Central memory CD8-positive, alpha-beta T cell (primary cell): Measurements from ENCODE around the gene LATS2.
A peak's percentile ranks its signal among the peaks of the same experiment; 100 is the strongest.

Experiments used
- ATAC-seq: fragments of 150-1000 bp; cut with Tn5 transposase; replicated peaks from 2 replicates; pipeline ENCODE4 v1.10.0; 2022; ENCODE audit warnings: mild to moderate bottlenecking, moderate FRiP score, moderate number of reproducible peaks; ENCODE audit not compliant: poor library complexity, severe bottlenecking; ENCODE audit errors: extremely low read depth
- DNase-seq, 2 donors: peaks; one replicate each; pipeline ENCODE4 v3.0.0; 2021; ENCODE audit warnings: low spot score in 2 of 2
- H3K27ac Mint-ChIP-seq: one replicate; pipeline ENCODE4 v1.8.0; 2022; ENCODE audit warnings: low read depth, mild to moderate bottlenecking, moderate library complexity, mixed read lengths
- H3K27me3 Mint-ChIP-seq: one replicate; pipeline ENCODE4 v1.8.0; 2022; ENCODE audit warnings: mixed read lengths
- H3K36me3 Mint-ChIP-seq: one replicate; pipeline ENCODE4 v1.8.0; 2022; ENCODE audit warnings: mild to moderate bottlenecking, moderate library complexity, mixed read lengths; ENCODE audit not compliant: insufficient read depth
- H3K4me1 Mint-ChIP-seq: one replicate; pipeline ENCODE4 v1.8.0; 2022; ENCODE audit warnings: mixed read lengths
- H3K4me3 Mint-ChIP-seq: one replicate; pipeline ENCODE4 v1.8.0; 2022; ENCODE audit warnings: mild to moderate bottlenecking, moderate library complexity, mixed read lengths
- H3K9me3 Mint-ChIP-seq: one replicate; pipeline ENCODE4 v1.8.0; 2022; ENCODE audit warnings: mixed read lengths

Gene LATS2

DNA sequence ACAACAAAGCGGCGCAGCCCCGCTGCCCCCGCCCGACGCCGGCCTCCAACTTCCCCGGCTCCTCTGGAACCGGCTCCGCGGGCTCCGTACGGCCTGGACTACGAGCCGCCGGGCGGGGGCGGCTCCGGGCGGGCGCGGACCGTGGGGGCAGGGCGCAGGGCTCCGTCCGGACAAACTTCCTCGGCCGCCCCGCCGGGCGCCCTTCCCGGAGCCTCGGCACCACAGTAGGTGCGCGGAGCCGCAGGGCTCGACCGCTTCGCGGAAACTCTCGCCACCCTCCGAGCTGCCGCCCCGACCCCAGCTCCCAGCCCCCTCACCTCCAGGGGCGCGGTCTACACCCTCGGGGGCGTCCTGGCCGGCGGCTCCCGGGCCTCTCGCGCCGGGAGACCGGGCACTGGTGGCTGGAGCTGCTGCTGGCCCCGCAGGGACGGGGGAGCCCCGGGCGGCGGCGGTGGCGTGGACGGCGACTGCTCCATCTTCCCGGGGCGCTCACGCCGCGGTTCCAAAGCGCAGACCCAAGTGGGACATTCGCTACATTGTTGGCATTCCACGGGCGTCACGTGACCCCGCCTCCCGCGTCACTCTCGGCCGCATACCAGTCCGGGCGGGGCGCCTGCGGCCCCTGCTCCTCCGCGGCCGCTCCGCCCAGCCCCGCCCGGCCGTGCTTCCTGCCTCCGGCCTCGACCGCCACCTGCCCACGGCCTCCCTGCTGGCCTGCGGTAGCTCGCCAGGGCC, at the start of gene LATS2:
TSS of gene LATS2 (minus strand) at position 558 of the 735 bp plus-strand sequence. CDS start 15,560 bp downstream, outside the sequence.
- Mint-ChIP-seq H3K4me1 (peaks cover 6% of the 10 kb centered on the region), H3K9me3 (no peaks in the 10 kb centered on the region), H3K36me3 (peaks cover 6% of the 10 kb centered on the region), H3K27me3 (peaks cover 25% of the 10 kb centered on the region), H3K4me3 (peak within 1 kb of the TSS; percentile 81), H3K27ac (peak within 1 kb of the TSS; percentile 64)
- ATAC-seq (peak; percentile 71), DNase-seq (peak; percentile 33 to 43)

DNA sequence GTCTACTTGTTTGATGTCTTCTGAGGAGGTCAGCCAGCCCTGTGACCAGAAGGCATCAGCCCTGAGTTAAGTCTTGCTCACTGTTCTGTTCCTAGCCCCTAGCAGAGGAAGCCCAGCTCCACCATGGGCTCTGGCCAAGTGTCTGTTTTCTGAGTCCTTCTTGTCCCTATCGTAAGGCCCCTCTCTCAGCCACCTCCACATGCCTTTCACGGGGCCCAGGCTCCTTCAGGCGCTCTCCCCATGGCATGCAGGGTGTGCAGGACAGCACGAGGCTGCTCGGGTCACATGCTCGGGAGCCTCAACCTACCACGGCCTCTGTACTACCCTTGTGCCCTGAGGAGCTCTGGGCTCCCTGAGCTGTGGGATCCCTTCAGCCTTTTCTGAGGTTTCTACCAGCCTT, 47.8 kb upstream of the LATS2 start:
- Mint-ChIP-seq H3K27ac (no peak overlapping the region), H3K4me1 (no peaks in the 10 kb centered on the region), H3K4me3 (no peak overlapping the region), H3K9me3 (no peaks in the 10 kb centered on the region), H3K27me3 (no peaks in the 10 kb centered on the region), H3K36me3 (no peaks in the 10 kb centered on the region)
- DNase-seq (no peak), ATAC-seq (no peak)

DNA sequence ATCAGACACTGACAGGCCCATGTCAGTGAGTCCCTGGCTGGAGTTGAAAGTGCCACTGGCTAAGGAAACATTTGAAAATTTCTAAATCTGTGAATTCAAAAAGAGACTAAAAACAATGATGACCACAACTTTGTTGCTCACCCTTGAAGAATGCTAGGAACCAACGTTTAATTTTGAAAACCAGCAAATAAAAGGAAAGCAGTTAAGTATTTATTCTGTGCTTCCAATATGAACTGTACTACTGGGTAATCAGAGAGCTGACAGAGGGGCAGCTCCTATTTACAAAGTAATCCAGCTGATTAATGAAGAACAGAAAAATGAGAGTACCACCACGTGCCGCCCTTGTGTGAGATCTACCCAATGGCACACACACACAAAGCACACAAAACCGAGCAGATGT, 44.7 kb upstream of the LATS2 start:
- Mint-ChIP-seq H3K4me1 (no peaks in the 10 kb centered on the region), H3K27me3 (peaks cover 8% of the 10 kb centered on the region), H3K36me3 (no peaks in the 10 kb centered on the region), H3K27ac (no peak overlapping the region), H3K9me3 (no peaks in the 10 kb centered on the region), H3K4me3 (no peak overlapping the region)
- no peak for ATAC-seq
- no peak for DNase-seq

DNA sequence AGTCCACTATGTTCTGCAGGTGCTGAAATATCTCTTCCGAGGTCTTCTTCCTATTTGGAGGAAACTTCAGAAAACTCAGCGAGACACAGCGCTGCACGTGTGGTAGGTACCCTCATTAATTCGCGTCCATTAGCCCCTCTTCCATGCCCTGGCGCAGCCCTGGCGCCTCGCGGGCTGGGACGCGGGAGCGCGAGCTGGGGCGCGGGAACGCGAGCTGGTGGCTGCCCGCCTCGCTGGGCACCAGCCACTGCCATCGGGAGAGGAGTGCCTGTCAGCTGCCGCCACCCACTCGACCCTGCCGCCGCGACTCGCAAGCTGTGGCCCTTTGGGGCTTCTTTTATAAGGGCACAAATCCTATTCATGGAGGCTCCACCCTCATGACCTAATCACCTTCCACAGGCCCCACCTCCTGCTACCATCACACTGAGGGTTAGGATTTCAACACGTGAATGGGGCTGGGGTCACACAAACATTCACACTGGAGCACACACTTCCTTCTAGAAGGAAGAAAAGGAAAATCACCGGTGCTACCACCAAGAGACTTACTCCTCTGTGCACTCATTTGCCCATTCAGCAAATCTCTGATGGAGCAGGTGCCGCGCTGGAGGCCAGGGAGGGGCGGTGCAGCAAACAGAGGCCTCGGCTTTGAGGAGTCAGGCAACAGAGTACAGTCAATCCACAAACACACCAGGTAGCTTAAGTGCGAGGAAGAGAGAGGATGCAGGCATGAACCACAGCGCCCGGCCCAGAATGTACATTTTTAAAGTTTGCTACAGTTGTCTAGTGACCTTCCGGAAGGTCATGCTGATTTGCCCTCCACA, 43.0 kb upstream of the LATS2 start:
- Mint-ChIP-seq H3K4me3 (no peak overlapping the region), H3K27ac (no peak overlapping the region), H3K36me3 (no peaks in the 10 kb centered on the region), H3K4me1 (no peaks in the 10 kb centered on the region), H3K9me3 (no peaks in the 10 kb centered on the region), H3K27me3 (peaks cover 8% of the 10 kb centered on the region)
- no peak for ATAC-seq
- no peak for DNase-seq

DNA sequence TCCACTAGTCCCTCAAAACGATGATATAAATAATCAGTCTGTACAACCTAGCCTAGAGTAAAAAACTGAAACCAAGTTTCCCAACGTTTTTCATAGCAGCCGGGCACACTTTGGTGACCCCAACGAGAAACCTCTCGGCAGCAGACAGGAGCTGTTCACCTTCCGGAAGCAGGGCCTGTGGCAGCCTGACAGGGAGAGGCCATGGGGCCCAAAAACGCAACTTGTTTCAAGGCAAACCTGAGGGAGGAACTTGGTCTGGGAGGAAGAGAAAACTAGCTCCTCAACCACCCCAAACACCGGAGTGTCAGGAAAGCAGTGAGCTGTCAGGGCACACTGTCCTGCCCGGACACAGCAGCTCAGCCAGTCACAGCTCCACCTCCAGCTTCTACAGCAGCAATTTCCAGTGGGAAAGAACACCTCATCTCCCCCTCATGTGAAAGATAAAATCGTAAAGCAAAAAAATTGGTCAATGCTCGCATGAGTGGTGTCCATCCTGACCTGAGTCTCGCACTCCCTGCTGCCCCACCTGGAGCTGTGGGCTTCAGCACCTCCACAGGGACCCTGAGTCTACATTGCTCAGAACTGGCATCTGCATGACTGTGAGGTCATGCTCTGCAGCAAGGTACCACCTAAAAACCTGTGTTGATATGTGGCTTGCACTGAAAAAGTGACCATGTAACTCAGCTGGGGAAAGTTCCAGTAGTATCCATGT, 40.6 kb upstream of the LATS2 start:
- ATAC-seq (no peak), DNase-seq (no peak)
- H3K4me3 Mint-ChIP-seq: no peak overlapping the region
- peaks cover 8% of the 10 kb centered on the region for H3K27me3 Mint-ChIP-seq
- no peaks in the 10 kb centered on the region for H3K9me3 Mint-ChIP-seq
- H3K27ac Mint-ChIP-seq: no peak overlapping the region
- H3K4me1 Mint-ChIP-seq: no peaks in the 10 kb centered on the region
- H3K36me3 Mint-ChIP-seq: no peaks in the 10 kb centered on the region

DNA sequence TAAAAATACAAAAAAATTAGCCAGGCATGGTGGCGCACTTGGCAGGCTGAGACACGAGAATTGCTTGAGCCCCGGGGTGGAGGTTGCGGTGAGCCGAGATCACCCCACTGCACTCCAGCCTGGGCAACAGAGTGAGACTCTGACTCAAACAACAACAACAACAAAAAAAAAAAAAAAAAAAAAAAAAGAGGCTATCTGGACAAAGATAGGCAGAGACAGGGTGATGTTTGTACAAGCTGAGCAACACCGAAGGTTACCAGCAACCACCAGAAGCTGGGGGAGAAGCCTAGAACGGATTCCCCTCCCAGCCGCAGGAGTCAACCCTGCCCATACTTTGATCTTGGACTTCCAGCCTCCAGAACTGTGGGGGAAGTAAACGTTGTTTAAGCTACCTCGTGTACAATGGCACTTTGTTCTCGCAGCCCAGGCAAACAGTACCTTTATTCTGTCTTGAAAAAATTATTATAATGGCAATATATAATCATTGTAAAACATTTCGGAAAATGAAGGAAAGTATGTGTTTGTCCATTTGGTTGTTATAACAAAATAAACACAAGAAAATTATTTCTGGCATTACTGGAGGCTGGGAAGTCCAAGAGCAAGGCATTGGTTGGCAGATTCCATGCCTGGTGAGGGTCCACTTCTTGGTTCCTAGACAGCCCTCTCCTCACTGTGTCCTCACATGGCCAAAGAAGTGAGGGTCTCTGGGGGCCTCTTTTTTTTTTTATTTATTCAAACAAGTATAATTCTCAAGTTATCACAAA, 39.8 kb upstream of the LATS2 start:
- Mint-ChIP-seq H3K9me3 (no peaks in the 10 kb centered on the region), H3K27ac (no peak overlapping the region), H3K4me1 (no peaks in the 10 kb centered on the region), H3K4me3 (no peak overlapping the region), H3K27me3 (peaks cover 8% of the 10 kb centered on the region), H3K36me3 (no peaks in the 10 kb centered on the region)
- no peak for DNase-seq
- ATAC-seq: no peak

DNA sequence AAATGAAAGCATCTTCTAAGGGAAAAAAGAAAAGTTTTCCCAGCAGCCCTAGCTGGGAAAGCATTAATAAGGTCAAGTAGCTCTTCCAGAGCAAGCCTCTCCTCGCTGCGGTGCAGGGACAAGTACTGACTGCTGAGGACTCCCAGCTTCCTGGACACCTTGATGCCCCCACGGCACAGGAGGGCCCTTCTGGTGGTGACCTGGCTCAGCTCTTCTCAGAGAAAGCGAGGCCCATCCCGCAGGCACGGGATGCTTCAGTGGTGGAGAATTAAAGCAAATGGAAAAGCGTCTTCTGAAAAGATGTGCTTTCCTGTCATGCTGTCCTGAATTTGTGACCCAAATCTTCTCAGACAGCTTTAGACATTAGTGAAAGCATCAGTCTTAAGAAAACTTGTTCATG, 38.8 kb upstream of the LATS2 start:
- no peak for ATAC-seq

DNA sequence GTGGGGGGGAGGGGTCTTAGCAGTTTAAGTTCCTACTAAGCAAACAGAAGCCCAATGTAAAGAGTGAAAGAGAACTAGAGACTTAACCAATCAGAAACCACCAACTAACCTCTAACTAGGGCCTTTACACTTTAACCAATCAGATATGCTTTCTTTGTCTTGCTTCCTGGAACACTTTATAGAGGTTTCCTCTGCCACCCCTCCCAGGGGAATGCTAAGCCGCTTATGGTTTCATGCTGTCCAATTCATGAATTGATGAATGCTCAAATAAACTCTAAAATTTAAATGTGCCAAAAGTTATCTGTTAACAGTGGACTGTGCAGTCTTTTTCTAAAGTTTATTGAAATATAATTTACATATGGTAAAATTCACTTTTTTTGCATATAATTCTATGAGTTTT, 33.9 kb upstream of the LATS2 start:
- no peaks in the 10 kb centered on the region for H3K4me1 Mint-ChIP-seq
- no peak for DNase-seq
- no peak for ATAC-seq
- H3K9me3 Mint-ChIP-seq: no peaks in the 10 kb centered on the region
- H3K27ac Mint-ChIP-seq: no peak overlapping the region
- H3K27me3 Mint-ChIP-seq: no peaks in the 10 kb centered on the region
- H3K4me3 Mint-ChIP-seq: no peak overlapping the region
- H3K36me3 Mint-ChIP-seq: no peaks in the 10 kb centered on the region

More for the DNA sequence above, 38.8 kb upstream of the LATS2 start:
- no peak overlapping the region for H3K4me3 Mint-ChIP-seq
- H3K9me3 Mint-ChIP-seq: no peaks in the 10 kb centered on the region
- no peak for DNase-seq
- H3K4me1 Mint-ChIP-seq: no peaks in the 10 kb centered on the region
- H3K27ac Mint-ChIP-seq: no peak overlapping the region
- H3K27me3 Mint-ChIP-seq: peaks cover 8% of the 10 kb centered on the region
- no peaks in the 10 kb centered on the region for H3K36me3 Mint-ChIP-seq

DNA sequence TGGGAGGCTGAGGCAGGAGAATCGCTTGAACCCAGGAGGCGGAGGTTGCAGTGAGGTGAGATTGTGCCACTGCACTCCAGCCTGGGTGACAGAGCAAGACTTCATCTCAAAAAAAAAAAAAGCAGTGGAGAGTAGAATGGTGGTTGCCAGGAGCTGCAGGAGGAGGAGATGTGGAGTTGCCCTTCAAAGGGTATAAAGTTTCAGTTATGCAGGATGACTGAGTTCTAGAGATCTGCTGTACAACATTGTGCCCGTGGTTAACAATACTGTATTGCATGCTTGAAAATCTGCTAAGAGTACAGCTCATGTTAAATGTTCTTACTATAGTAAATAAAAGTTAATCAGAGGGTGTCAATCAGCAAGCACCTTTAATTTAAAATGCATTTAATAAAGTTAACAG, 28.4 kb upstream of the LATS2 start:
- Mint-ChIP-seq H3K4me3 (no peak overlapping the region), H3K27me3 (peaks cover 11% of the 10 kb centered on the region), H3K36me3 (no peaks in the 10 kb centered on the region), H3K4me1 (no peaks in the 10 kb centered on the region), H3K9me3 (no peaks in the 10 kb centered on the region), H3K27ac (no peak overlapping the region)
- no peak for DNase-seq
- ATAC-seq: no peak

DNA sequence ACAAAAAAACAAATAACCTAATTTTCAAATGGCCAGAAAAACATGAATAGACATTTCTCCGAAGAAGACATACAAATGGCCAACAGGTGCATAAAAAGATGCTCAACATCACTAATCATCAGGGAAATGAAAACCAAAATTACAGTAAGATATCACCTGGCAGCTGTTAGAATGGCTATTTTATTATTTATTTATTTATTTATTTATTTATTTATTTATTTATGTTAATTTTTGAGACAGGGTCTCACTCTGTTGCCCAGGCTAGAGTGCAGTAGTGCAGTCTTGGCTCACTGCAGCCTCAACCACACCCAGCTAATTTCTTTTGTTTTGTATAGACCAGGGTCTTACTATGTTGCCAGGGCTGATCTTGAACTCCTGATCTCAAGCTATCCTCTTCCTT, 27.1 kb upstream of the LATS2 start:
- DNase-seq (no peak), ATAC-seq (no peak)
- Mint-ChIP-seq H3K36me3 (no peaks in the 10 kb centered on the region), H3K27me3 (peaks cover 14% of the 10 kb centered on the region), H3K27ac (no peak overlapping the region), H3K4me1 (no peaks in the 10 kb centered on the region), H3K4me3 (no peak overlapping the region), H3K9me3 (no peaks in the 10 kb centered on the region)

DNA sequence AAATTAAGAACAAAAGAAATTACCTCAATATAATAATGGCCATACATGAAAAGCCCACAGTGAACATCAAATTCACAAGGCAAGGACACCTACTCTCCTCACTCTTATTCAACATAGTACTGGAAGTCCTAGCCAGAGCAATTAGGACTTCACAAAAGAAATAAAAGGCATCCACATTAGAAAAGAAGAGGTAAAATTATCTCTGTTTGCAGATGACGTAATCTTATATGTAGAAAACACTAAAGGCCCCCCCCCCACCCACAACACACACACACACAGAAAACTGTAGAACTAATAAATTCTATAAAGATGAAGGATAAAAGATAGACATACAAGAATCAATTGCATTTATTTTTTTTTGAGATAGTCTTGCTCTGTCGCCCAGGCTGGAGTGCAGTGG, 25.5 kb upstream of the LATS2 start:
- H3K4me1 Mint-ChIP-seq: no peaks in the 10 kb centered on the region
- no peak for ATAC-seq
- no peak overlapping the region for H3K4me3 Mint-ChIP-seq
- H3K36me3 Mint-ChIP-seq: no peaks in the 10 kb centered on the region
- no peaks in the 10 kb centered on the region for H3K9me3 Mint-ChIP-seq
- DNase-seq: no peak
- no peak overlapping the region for H3K27ac Mint-ChIP-seq
- H3K27me3 Mint-ChIP-seq: peaks cover 14% of the 10 kb centered on the region

DNA sequence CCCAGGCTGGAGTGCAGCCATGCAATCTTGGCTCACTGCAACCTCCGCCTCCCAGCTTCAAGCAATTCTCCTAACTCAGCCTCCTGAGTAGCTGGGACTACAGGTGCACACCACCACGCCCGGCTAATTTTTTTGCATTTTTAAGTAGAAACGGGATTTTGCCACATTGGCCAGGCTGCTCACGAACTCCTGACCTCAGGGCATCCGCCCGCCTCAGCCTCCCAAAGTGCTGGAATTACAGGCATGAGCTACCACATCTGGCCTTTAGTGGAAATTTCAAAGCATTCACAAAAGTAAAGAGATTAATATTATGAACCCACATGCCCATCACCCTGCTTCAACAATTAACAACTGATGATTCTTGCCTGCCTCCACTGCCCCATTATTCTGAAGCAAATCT, 20.5 kb upstream of the LATS2 start:
- no peak for DNase-seq
- ATAC-seq: no peak
- Mint-ChIP-seq H3K4me1 (no peaks in the 10 kb centered on the region), H3K27me3 (peaks cover 31% of the 10 kb centered on the region), H3K9me3 (no peaks in the 10 kb centered on the region), H3K27ac (no peak overlapping the region), H3K4me3 (no peak overlapping the region), H3K36me3 (peaks cover 3% of the 10 kb centered on the region)
